B cell (primary cell): ENCODE results near the gene SOCS4.

Experiments used
- CTCF ChIP-seq: fragments of 200-600 bp; IDR thresholded peaks from one replicate; pipeline ENCODE4 v1.8.0; 2022; ENCODE audit warnings: antibody characterized with exemption, mild to moderate bottlenecking
- EZH2 ChIP-seq: IDR thresholded peaks from 2 replicates; pipeline ENCODE4 v1.6.1; 2012; ENCODE audit warnings: borderline replicate concordance, low read depth, mild to moderate bottlenecking, moderate library complexity, low read length; ENCODE audit not compliant: insufficient read depth, poor library complexity, severe bottlenecking

GRCh38 chr14:55085060-55085660 lies 58.1 kb downstream of the SOCS4 start:
- TF ChIP-seq CTCF (no peak), EZH2 (no peak)
